ENCODE measurements around the gene RAB40B.

The RAB40B gene

DNA sequence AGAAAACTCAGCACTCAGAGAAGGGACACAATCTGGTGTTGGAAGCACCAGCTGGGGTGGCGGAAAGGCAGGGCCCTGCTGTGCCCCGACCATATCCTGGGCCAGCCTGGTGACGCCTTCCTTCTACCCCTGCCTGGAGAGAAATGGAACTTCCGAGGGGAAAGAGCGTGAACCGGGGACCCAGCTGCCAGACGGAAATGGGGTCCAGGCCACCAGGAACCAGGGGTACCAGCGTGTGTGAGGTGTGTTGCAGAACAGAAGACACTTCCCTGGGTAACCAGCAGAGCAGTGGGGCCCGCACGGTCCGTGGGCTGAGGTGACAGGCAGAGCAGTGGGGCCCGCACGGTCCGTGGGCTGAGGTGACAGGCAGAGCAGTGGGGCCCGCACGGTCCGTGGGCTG is 6.8 kb downstream of the RAB40B start:
- no peak for DNase-seq

DNA sequence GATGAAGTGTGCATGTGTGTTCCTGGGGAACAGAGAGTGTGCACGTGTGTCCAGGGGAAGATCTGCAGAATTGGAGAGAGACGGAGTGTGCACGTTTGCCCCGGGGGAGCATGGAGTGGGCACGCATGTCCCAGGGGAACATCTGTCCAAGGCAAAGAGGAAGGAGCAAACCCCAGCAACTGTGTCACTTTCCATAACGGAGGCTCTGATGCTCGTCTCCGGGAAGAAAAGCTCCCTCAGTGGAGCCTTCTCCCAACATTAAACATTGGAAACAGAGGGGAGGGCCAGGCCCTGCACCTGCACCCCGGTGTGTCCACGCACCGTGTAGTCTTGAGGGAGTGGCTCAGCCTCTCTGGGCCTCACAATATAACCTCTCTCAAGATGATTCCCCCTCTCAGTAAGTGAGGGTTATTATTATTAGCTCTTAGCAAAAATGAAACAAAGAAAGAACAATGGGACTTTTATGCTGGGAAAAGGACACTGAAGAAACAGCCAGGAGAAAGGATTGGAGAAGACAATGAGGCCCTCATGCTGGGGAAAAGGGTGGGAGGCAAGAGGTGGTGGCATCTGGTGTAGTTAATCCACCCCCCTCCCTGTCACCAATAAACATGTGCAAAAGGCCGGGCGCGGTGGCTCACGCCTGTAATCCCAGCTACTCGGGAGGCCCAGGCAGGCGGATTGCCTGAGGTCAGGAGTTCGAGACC is 7.6 kb downstream of the RAB40B start:
- DNase-seq, result no peak

DNA sequence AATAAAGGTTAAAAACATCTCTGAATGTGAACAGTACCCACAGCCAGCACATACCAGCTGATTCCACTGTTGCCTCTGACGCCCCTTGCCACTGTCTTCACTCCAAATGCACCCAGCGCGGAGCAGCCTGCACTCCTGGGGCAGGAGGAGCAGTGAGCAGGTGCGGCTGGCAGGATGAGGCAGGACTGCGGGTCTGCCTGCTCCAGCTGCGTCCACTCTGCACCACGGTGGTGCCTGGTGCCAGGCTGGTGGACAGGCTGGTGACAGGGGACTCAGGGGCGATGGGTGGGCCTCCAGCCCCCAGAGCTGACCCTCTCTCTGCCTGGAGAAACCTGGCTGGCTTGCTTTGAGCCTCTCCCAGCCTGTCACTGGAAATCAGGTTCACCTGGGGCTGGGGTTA is 9.4 kb downstream of the RAB40B start:
- no peak for DNase-seq

DNA sequence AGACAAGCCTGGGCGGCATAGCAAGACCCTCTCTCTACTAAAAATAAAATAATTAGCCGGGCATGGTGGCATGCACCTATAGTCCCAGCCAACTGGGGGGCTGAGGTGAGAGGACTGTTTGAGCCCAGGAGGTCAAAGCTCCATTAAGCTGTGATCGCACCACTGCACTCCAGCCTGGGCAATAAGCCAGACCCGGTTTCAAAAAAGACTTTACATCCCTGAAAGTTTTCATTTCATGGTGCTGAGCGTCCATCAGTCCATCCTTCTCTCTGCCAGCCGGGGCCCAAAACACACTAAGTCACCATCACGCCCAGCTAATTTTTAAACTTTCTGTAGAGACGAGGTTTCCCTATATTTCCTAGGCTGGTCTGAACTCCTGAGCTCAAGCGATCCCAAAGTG is 10.6 kb downstream of the RAB40B start:
- no peak for DNase-seq

DNA sequence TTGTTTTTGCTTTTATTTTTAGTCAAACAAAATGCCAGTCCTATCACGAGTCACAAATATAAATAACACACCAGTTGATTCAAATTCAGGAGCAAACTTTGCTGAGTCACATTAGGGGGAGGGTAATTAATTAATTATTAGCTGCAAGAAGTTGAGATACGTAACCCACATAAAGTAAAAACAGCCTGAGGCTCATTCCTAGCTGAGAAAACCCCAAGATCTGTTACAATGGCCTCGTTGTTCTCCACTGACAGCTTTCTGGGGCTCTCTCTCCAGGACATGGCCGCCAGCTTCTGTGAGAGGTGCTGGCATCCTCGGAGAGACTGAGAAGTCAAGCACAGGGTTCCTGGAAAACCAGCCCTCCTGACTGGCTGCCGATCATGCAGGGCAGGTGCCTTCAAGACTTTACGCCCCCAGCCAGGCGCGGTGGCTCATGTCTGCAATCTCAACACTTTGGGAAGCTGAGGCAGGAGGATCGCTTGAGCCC is 11.1 kb downstream of the RAB40B start:
- no peak for DNase-seq

DNA sequence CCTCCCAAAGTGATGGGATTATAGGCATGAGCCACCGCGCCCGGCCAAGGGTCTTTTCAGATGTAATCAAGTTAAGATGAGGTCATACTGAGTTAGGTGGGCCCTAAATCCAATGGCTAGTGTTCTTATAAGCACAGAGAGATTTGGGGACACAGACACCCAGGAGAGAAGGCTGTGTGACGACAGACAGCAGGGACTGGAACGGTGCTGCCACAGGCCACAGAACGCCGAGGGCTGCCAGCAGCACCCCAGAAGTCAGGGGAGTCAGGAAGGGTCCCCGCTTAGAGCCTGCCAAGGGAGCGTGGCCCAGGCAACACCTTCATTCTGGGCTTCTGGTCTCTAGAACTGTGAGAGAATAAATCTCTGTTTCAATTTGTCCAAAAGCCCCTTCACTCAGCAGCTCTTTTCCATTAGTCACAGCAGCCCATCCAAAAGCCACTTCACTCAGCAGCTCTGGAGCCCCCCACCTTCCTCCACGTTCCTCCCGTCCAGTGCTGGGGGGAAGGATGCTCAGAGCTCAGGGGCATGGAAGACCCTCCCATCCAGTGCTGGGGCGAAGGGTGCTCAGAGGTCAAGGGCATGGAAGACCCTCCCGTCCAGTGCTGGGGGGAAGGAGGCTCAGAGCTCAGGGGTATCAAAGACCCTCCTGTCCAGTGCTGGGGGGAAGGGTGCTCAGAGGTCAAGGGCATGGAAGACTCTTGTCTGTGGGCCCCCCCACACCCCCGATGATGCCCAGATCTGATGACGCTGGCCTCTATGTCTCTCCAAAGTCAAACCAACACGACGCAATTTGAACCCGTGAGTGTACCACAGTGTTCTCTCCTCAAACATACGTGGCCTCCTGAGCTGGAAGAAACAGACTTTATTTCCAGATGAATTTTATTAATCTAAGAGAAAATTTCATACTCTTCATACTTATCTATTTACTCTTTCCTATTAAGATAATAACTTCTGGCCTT is 11.9 kb downstream of the RAB40B start:
- DNase-seq, result no peak

DNA sequence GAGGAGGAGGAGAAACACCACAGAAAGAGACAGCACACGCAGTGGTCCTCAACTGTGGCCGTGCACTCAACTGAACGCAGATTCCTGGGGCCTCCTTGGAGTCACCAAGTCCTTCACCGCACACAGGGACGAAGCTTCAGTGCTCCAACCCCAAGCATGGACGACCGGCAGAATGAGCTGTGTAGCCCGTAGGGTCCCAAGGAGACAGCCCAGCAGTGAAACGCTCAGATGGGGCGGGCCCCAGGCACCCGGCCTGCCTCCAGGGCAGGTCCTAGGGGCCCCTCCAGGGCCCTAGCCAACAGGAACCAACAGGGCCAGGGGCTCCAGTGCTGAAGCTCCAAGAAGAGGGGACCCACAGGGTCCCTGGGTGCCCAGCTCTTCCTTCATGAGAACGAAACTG is 13.2 kb downstream of the RAB40B start:
- no peak for DNase-seq

DNA sequence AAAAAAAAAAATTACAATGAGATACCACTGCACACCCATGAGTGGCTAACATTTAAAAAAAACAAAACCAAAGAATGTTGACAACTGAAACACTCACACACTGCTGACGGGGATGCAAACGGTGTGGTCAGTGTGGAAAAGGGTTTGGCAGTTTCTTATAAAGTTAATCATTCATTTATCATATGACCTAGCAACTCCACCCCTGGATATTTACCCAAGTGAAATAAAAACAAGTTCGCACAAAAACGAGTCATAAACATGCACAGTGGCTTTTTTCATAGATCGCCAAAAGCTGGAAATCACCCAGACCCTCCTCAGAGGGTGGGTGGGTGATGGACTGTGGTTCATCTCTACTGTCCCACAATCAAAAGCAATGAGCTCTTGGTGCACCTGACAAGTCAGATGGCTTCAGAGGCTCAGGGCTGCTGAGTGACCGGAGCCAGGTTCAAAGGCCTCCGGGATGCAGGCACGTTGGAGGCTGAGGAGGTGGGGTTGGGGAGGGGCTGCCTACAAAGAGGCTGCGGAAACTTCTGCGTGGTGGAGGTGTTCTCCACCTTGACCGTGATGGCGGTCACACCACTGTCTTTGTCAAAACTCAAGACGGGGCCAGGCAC is 14.2 kb downstream of the RAB40B start:
- no peak for DNase-seq

DNA sequence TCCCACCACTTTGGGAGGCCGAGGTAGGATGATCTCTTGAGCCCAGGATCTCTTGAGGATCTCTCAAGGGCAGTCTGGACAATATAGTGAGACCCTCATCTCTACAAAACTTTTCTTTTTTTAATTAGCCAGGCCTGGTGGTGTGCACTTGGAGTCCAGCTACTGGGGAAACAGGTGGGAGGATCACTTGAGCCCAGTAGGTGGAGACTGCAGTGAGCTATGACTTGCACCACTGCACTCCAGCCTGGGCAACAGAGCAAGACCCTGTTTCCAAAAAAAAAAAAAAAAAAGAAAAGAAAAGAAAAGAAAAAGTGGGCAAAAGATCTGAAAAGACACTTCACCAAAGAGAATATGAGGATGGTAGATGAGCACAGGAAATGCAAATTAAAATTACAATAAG is 15.0 kb downstream of the RAB40B start:
- DNase-seq, result no peak

DNA sequence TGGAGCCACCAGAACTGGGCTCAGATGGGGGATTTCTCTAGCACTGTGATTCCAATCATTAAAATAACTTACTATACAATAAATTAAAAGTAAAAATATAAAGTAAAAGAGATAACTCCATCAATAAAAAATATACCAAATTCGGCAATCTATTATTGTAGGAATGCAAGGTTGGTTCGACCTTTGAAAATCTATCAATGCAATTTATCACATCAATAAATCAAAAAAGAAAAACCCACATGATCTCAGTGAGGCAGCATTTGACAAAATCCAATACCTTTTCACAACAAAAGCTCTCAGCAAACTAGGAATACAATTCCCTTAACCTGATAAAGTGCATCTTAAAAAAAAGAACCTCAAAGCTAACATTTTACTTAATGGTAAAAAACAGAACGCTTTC is 17.0 kb downstream of the RAB40B start:
- DNase-seq, result no peak

DNA sequence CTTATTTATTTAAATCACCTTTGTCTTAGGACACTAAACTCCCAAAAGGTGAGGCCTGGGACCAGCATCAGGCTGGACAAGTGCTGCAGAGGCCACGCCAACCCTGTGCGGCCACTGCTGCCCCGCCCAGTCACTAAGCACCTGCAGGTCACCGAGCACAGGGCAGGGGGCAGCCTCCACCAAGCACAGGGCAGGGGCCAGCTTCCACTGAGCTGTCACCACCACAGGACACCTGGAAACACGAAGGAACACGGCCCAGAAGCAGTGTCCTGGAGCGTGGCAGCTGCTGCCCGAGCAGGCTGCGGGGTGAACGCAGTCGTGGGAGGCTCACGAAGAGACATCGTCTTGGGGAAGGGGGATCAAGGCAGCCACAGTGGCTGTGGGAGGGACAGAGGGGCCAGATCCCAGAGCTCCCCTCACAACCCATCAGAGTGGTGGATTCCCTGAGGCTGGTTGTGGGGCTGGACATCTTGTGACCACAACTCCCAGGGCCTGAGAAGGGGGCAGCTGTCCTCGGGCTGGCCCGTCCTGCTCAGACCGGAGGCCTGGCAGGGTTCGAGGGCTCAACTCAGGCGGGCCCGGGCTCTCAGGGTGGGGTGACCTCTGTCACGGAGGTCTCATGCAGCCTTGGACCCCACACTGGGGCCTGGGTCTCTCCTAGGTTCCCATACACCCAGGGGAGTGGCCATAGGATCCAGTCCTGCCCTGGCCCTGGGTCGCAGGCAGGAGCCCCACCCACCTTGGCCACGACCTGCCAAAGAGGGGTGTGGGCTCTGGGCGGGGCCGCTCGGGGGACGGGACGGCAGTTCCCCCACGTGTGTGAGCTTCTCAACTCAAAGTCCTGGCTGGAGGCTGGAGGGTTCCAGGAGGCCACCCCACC is 18.7 kb downstream of the RAB40B start:
- DNase-seq, result no peak

DNA sequence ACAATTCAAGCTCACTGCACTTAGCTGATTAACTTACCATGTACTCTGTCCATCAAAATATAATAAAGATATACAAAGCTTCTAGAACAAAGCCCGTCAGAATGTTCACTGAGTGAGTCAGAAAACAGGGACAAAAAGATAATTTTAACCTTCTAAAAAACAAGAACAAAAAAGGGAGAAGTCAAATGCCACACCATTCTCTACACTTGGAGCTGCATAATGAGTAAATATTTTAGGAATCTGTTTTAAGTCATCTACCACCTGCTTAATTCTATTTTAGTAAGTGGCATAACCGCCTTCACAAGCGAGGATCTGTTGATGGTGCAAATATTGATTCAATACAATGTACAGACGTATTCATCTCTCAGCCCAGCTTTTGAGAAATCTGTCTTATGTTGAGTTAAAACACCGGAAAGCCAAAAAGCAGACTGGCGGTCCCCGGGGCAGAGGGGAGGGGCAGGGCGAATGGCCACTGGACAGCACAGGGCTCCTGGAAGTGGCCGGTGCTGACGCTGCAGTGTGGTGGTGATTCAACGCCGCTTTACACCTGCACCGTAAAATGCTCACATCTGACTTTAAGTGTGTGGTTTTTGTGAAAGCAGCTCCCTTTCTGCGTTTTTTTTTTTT is 20.1 kb downstream of the RAB40B start:
- no peak for DNase-seq

DNA sequence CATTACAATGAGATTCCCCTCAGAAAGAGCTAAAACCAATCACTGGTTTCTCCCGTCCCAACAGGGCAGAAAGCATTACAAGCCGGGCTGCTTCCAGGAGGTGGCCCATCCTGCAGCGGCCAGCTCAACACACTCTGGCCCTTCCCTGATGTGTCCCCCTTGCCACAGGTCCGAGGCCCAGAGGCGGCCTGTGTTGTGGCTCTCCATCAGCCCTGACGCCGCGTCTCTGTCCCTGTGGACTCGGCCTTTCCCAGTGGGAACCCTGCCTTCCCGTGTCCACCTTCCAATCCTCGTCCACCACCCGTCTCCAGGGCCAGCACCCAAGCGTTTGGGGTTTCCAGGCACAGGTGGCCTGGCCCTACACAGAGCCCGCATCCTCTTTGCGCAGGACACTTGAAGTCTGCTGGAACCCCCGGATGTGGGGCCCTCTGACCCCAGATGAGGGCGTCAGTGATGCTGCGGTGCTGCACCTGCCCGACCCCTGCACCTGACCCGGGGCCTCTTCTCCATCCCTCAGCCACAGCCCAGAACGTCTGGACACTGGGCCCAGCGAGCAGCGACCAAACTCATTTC is 21.1 kb downstream of the RAB40B start:
- no peak for DNase-seq

DNA sequence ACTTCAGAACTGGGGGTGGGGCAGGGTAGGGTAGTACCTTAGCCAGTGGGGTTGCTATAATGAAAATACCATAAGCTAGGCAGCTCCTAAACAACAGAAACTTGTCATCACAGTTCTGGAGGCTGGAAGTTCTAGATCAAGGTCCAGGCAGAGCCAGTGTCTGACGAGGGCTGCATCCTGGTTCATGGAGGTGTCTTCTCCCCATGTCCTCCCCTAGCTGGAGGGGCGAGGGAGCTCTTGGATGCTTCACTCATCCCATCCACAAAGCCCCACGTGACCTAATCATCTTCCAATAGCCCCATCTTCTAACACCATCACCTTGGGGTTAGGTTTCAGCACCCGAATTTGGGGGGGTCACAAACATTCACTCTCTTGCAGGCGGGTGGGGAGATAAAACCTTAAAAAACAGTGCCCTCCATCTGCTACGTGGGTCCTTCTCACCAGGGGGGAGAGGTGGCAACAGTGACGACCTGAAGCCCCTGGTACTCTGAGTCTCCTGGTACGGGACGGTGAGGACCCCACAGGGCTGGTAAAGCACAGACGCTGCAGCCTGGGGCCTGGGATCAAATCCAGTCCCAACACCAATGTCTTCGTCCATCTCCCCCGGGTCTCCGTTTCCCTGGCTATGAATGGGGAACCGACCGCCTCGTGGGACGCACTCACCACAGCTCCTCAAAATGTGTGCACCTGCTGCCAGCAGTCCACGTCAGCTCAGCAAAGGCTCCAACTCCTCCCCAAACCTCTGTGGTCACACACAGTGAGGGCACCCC is 22.8 kb downstream of the RAB40B start:
- no peak for DNase-seq

DNA sequence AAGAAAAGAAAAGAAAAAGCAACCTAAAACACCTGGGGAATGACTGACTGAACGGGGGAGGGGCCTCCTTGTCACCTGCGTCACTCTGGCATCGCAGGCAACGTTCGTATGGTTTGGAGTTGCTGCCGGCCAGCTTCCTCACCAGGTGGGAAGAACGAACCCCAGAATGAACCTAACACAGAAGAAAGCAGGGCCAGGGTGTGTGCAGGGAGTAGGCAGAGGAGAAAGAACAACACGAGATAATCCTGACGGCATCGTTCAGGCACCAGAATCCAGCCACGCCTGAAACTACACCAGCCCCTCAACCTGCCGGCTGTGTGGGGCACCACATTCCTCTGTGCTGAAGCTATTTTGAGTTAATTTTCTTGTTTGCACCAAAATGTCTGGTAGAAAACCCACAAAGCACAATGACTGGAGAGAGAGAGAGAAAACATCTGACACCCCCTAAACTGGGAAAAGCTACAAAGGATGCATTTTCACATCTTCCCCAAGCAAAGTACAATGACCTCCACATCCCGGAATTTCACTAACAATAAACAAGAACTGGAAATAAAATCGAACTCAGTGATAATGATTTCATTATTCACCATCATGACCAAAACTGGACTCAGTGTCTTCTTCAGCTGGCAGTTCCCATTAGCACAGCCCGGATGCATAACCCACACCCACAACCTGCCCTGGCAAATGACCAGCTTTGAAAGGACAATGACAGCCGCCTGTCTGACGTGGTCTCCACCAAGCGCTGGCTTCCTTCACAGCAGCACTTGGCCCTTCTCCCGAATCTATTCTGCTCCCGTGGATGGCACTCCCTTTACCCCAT is 23.6 kb downstream of the RAB40B start:
- no peak for DNase-seq

DNA sequence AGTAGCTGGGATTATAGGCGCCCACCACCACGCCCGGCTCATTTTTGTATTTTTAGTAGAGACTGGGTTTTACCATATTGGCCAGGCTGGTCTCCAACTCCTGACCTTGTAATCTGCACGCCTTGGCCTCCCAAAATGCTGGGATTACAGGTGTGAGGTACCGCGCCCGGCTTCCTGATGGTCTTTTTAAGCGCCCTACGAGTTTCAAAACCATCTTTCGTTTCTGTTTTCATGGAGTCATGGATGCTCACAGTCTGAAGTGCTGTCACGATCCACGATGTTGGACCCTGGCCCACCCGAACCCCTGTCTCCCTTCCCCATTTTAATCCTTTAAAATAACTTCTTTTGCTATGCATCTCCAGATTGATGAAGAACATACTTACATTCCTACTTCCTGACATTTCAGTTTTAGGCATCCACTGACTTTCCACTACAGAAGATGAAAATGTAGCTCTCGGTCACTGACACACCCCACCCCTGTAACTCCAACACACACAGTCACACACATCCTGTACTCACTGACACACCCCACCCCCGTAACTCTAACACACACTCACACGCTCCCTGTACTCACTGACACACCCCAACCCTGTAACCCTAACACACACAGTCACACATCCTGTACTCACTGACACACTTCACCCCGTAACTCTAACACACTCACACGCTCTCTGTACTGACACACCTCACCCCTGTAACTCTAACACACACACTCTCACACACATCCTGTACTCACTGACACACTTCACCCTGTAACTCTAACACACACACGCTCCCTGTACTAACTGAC is 27.6 kb downstream of the RAB40B start:
- no peak for DNase-seq

DNA sequence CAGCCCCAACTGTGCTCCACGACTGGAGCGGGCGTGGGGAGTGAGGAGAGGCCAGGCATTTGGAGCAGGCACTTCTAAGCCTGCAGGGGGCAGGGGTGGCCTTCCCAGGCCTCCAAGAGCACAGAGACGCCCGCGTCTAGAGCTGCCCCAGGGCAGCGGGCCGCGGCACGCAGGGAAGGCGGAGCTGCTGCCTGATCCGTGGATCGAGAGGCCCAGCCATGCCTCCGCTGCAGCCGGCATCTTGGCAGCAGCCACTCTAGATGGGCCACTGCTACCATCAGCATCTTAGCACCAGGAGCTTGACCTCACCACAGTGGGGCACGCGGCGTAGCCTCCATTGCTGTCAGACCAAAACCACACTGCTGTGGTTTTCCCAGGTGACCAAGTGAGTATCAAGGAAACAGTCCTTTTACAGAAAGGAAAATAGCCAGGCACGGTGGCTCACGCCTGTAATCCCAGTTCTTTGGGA is 29.8 kb downstream of the RAB40B start:
- no peak for DNase-seq

DNA sequence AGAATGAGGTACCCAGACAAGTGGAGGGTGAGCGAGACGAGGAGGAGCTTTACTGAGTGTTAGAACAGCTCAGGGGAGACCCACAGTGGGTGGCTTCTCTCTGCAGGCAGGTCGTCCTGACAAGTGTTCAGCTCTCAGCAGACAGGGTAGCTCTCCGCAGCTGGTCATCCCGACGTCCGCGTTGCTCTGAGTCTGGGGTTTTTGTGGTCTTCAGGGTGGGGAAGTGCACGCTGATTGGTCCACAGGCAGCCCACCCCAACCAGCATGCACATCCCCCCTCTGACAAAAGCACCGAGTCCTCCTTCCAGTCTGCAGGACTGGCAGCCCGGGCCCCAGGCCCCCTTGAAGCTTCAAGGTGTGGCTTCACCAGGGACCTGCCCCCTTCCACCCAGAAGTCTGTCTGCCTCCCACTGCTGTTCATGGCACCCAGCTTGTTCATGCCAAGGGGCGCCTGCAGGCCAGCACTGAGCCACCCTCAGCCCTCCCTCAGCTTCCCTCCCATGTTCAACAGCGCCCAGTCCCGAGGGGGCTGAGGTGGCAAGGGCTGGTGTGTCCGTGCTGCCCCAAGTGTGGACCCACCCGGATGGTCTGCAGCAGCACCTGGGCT is 30.4 kb downstream of the RAB40B start:
- DNase-seq, result no peak

DNA sequence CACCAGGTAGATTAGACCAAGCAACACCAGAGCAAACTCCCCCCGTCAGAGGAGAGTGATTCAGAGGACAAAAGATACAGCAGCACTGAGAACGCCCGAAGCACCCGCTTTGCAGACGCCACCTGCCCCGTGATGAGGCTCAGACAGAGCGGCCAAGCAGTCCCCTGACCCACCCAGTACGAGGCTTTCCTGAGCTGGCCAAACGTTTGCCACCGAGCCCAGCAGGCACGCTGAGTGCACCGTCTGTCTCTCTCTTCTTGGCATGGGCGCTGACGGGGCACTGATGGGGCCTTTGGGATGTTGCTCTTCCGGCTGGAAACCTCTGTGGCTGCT is 30.9 kb downstream of the RAB40B start:
- DNase-seq, result no peak

Measured in DMS79 (cell line).